ENCODE data around the gene PTGIR.

Gene PTGIR, protein sequence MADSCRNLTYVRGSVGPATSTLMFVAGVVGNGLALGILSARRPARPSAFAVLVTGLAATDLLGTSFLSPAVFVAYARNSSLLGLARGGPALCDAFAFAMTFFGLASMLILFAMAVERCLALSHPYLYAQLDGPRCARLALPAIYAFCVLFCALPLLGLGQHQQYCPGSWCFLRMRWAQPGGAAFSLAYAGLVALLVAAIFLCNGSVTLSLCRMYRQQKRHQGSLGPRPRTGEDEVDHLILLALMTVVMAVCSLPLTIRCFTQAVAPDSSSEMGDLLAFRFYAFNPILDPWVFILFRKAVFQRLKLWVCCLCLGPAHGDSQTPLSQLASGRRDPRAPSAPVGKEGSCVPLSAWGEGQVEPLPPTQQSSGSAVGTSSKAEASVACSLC

DNA sequence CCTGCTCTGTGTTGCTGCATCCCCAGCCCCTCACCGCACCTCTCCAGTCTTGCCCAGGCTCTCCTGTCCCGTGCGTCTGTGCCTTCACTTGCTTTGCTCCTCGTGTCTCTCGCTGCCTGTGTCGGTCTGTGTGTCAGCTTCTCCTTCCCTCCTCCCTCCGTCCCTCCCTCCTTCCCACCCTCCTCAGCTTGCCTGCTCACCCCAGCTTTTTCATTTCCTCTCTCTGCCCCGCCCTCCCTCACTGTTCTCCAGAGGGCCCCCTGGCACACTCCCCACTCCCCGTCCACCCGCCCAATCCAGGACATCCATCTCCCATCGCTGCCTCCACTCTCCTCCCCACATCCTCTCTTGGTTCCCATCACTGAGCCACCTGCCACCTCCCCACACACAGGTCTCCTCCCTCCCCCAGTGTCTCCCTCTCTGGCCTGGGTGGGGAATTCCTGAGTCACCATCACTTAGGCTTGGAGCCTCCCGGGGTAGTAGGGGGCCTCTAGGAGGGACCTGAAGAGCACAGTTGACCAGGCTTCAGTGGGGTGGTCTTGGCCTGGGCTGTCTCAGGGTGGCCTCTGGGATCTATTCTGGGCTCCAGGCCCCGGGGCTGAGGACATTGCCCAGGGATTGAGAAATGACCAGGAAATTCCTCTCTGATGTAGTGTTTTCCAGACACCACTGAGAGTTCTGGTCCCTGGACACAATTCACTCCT, at the start of gene PTGIR:
Gene PTGIR (minus strand): TSS at position 132 of the 704 bp plus-strand sequence. CDS start 864 bp downstream, outside the sequence.
- DNase-seq: no peak

DNA sequence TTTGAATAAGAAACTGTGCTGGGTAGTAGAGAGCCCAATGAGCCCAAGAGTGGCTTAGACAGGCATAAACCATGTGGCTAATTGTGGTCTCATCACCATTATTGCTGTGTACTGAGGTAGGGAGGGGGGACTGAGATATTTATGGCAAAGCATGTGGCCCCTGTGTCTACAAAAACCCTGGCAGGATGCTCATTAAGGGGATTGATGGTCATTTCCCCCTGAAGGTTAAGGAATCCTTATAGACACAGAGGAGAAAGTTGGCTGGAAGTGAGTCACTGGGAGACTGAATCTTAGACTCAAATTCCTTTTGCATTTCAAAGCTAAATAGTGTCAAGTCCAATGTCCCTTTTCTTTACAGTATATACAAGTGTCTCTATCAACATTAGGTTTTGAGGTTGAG, 45.9 kb upstream of the PTGIR start:
- DNase-seq: no peak

DNA sequence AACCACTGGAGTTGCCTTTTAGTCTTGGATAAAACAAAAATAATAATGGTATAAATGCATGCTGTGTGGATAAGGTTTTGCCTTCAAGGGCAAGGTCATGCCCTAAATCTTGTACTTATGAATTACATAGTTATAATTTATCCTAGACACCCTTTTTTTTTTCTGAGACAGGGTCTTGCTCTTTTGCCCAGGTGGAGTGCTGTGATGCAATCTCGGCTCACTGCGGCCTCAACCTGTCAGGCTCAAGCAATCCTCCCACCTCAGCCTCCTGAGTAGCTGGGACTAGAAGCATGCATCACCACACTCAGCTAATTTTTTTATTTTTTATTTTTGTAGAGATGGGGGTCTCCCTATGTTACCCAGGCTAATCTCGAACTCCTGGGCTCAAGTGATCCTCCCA, 43.8 kb upstream of the PTGIR start:
- no peak for DNase-seq

DNA sequence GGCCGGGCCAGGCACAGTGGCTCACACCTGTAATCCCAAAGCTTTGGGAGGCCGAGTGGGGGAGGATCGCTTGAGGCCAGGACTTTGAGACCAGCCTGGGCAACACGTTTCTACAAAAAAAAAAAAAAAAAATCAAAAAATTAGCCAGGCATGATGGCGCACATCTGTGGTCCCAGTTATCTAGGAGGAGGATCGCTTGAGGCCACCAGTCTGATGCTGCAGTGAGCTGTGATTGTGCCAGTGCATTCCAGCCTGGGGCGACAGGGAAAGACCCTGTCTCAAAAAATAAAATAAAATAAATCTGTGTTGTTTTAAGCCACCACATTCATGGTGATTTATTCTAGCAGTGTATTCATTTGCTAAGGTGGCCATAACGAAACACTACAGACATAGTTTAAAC, 40.2 kb upstream of the PTGIR start:
- DNase-seq: no peak

DNA sequence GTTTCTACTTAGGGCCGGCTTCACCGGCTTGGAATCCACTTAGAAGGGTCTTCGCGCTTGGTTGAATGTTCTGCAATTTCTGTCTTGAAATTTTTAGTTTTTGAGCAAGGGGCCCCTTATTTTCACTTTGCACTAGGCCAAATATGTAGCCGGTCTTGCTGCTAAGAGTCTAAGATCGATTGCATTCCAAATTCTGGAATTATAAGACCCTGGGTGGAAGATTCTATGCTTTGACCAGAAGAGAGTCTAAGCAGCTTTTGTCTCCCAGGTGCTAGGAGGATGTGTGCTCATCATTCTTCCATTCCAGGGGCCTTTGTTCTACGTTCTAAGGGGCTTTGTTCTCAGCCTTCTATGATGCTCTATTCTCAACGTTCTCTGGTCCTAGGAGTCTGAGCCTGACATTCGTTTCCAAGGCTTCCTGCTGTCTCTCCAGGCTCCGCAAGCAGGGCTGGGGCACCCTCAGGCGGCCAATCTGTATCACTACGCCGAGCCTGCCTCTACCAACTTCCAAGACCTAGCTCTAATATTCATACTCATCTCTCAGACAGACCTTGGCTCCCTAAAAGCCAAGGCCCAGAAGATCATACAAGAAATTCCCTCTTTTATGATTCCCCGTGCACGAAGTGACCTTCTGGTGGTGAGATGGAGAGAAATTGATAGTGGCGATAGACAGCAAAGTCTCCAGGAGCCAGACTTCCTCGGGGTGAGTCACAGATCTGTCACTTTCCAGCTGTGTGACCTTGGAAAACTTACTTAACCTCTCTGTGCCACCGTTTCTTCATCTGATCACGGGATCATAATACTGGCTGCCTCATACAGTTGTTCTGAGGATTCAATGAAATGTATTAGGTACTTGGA, 37.1 kb upstream of the PTGIR start:
- peak; percentile 88 for DNase-seq

DNA sequence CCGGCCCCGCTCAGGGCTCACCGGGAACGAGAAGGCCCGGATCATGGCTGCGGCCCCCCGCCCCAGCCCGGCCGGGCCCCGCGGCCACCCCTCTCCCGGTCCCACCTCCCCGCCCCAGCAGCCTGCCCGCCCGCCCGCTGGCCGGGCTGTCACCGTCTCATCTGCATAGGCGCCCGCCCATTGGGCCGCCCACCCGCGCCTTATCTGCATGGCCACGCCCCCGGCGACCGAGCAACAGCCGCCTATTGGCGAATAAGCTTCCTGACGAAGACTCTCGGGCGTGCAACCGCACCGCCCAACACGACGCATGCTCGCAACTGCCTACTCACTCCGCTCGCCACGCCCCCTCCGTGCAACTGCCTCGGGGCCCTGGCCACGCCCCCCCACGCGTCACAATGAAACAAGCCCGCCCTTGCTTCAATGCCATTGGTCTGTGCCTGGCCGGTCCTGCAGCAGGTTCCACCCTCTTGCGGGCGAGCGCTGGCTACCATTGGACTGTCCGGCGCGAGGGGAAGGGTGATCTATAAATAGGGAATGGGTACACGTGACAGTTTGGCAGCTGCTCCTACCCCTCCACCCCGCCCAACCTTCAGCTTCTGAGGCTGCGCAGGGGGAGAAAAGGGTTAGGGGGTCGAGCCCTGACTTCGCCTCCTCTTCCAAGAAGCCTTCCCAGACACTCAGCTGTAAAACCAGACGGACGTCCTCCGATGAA, 36.3 kb upstream of the PTGIR start, which contains the start of gene DACT3:
Gene DACT3 (minus strand): TSS at position 163 of the 712 bp plus-strand sequence. CDS start 118 bp downstream, at position 45.
- peak; percentile 96 for DNase-seq

DNA sequence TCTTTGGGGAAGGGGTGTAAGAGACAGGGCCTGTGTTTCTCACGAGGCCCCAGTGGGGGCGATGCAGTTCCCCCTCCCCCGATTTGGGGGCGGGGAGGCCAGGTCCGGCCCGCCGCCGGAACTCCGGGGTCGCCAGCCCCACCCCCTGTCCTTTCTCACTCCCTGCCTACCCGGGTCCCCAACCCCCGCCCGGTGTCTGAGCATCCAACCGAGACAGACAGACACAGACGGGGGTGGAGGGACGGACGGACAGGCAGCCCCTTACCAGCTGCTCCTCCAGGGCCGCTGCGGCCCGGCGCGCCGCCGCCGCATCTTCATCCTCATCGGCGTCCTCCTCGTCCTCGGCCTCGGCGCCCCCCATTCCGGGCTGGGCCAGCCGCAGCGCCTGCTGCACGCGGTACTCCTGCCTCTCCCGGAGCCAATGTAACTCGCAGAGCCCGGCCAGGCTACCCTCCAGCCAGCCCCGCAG, 35.7 kb upstream of the PTGIR start:
- DNase-seq: no peak

DNA sequence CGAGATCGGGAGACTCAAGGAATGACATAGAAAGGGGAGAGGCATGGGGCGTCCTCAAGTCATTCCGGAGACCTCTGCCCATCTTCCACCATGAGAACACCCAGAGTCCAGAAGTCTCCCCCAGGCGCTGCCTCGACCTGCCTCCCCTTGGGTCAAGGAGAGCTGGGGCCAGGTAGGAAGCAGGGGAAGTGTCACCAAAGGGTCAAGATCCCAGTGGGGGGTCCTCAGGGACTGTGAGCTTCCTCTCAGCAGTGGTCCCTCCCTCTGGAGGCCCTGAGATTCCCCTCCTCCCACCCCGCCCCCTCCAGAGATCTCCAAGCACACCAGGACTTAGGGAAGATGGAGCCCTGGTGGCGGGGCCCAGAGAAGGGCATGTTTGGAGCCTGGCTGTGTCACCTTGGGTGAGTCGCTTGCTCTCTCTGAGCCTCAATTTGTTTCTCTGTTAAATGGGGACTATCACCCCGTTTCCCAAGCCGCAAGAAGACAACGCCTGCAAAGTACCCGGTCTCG, 35.2 kb upstream of the PTGIR start:
- DNase-seq: no peak

DNA sequence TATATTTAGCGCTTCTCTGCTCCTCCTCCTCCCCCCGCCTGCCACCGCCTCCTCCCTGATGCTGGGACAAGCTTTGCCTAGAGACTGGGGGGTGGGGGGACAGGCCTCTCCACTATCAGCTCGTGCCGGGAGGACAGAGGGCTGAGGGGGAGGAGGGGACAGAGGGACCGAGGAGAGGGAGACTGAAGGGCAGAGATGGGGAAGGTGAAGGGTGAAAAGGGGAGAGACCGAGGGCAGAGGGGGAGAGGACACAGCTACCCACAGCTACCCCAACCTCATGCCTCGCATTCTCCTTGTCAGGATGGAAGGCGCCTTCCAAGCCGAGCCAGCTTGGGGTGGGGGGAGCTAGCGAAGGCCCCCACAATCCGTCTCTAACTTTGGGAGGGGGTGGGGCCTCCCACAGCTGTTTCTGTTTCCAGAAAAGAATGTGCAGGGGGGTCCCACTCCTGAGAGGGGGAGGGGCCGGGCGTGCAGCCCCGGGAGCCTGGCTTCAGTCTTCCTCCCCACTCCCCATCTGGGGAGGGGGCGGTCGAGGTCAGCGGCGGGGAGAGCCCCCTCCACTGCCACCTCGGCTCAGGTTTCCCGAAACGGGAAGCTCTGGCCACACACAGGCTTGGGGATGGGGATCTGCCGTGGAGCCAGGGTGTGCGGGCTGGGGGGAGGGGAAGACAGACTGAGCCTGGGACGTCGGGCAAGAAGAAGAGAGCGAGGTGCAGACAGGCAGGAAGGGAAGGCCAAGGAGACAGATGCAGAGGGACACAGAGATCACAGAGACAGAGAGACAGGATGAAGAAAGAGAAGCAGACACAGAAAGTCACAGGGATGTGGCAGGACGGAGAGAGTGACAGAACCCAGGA, 34.5 kb upstream of the PTGIR start:
- no peak for DNase-seq

DNA sequence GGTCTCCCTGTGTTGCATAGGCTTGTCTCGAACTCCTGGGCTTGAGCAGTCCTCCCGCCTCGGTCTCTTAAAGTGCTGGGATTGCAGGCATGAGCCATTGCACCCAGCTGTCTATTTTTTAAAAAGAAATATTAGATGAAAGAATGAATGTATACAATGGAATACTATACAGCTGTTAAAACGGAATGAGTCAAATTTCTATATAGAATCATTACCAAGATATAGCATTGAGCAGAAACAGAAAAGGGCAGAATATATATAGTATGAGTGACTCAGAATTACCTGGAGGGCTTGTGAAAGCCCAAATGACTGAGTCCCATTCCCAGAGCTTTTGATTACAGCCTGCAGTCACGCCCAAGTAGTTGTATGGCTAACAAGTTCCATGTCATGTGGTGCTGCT, 31.7 kb upstream of the PTGIR start:
- DNase-seq: no peak

DNA sequence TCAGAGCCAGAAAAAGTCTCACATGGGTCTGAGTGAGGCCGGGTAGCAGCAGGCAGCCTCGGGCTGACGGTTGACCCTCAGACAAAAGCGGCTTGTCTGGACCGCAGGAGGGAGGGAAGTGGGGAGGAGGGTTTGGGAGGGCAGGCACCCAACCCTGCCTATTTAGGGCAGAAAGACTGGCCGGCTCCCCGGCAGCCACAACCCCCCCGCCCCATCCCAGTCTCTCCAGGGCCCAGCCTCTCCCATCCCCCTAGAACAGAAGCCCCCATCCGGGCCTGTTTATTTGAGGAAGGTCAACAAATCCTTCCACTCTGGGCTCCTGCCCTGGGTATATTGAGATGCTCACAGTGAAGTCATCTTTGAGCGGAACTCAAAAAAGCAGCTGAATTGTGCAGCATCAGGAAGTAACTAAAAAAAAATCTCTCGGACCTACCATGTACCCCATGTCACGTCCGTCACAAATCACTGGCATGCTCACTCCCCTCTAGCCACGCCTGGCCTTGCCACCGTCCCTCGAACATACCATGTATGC, 29.8 kb upstream of the PTGIR start:
- no peak for DNase-seq

DNA sequence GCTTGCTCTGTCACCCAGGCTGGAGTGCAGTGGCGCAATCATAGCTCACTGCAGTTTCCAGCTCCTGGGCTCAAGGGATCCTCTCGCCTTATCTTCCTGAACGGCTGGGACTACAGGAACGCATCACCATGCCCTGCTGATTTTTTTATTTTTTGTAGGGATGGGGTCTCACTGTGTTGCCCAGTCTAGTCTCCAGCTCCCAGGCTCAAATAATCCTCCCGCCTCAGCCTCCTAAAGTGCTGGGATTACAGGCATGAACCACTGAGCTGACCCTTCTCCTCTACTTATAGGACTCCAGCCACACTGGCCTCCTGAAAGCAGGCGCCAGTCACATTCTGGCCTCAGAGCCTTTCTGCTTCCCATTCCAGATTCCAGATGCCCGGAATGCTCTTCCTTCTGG, 25.6 kb upstream of the PTGIR start:
- DNase-seq: no peak

DNA sequence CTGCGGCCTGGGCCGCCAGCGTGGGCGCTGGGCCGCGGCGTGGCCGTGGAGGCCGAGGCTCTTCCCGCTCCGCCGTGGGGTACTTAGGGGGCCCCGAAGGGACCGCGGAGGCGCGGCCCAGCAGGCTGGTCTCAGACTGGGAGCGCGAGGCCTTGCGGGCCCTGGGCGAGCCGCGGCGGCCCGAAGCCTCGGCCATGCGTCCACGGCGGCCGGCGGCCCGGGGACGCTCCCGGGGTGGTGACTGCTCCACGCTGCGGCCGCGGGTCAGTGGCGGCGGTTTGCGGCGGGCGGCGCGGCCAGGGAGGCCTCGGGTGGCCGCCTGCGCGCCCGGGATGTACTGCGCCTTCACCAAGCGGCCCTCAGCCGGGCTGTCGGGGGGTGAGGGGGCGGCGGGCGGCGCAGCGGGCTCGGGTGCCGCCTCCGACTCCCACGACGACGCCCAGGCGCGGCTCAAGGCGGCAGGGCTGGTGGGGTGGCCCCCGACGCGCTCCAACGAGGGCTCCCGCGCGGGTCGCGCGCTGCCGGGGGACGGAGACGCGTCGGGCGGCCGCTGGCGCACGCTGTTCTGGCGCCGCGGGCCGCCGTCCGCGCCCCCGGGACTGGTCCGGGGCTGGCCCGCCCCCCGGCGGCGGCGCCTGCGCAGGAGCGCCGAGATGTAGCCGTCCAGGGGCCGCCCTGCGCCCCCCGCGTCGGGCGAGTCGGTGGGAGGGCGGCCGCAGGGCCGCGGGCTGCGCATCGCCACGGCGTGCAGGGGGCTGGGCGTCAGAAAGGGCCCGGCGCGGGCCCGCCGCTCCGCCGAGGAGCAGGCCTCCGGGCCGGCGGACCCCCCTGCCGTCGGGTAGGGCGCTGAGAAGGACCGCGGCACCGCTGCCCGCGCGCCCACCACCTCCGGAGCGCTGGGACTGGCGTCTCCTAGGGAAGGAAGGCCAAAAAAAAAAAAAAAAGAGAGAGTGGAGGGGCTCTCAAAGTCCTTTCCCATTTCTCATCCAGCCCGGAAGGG, 24.4 kb upstream of the PTGIR start:
- no peak for DNase-seq

DNA sequence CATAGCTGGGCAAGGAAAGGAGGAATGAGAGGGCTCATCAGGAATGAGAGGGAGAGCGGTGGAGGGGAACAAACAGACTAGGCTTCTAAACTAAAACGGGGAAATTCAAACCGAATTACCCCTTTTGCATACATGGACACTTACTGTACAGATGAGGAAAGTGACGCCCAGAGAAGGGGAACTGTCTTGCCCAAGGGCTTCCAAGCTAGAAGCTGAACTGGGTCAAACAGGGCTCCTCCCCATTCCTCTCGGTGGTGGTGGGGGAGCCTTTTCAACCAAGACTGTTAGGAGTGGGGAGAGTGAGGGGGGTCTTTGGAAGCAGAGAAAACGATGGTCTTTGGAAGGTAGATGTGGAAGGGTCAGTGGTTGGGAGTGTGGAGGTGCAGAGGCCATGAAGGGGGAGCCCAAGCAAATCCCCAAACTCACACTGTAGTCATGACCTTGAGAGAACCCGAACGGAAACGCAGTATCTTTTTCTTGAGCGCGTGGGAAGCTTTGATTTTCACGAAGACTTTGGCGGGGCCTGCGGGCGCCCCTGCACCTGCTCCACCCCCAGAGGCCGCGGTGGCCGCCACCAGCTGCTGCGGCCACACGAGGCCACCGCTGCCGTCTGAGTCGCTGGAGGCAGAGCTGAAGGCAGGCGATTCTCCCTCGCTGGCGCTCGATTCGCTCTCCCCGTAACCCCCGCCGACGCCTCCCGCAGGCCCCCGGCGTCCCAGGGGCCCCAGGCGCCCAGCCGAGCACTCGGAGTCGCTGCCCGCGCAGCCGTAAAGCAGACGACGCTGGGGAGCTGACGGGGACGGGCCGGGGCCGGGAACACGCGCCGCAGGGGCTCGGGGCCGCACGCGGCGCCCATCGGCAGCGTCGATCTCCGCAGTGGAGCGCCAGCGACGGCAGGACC, 23.4 kb upstream of the PTGIR start:
- no peak for DNase-seq

DNA sequence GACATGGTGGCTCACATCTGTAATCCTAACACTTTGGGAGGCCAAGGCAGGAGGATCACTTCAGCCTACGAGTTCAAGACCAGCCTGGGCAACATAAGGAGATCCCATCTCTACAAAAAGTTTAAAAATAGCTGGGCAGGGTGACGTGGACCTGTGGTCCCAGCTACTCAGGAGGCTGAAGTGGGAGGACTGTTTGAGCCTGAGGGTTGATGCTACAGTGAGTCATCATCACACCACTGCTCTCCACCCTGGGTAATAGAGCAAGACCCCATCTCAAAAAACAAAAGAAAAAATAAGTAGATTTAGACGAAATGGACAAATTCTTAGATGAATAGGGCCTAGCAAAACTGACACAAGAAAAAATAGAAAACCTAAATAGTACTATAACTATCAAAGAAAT, 21.5 kb upstream of the PTGIR start:
- no peak for DNase-seq

DNA sequence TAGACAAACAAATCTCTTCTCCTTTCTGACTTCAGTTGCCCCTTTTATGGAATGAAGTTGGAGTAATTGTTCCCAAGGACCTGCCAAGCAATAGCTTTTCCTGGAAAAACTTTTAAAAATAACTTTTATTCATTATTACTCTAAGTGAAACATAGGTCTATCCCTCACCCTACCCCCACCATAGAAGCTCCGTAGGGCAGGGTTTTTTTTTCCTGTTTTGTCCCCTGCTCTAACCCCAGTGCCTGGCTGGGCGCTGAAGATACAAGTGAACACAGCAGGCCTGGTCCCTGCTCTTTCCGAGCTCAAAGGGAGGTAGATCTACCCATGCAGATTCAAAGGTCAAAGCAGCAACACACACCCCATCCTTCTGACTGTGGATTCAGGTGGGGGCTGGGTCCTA, 19.8 kb upstream of the PTGIR start:
- no peak for DNase-seq

DNA sequence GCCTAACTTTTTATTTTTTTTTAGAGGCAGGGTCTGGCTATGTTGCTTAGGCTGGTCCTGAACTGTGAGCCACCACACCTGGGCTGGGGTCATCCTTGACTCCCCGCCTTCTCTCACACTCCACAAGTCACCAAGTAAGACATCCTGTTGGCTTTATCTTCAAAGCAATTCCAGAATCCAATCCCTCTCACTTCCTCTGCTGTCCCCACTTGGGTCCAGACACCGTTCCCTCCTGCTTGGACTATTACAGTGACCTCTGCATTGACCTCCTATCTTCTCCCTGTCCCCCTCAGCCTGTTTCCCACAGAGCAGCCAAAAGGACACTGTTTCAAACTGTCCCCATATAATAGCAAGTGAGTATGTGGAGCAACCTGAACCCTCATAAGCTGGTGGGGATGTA, 15.8 kb upstream of the PTGIR start:
- DNase-seq: no peak

DNA sequence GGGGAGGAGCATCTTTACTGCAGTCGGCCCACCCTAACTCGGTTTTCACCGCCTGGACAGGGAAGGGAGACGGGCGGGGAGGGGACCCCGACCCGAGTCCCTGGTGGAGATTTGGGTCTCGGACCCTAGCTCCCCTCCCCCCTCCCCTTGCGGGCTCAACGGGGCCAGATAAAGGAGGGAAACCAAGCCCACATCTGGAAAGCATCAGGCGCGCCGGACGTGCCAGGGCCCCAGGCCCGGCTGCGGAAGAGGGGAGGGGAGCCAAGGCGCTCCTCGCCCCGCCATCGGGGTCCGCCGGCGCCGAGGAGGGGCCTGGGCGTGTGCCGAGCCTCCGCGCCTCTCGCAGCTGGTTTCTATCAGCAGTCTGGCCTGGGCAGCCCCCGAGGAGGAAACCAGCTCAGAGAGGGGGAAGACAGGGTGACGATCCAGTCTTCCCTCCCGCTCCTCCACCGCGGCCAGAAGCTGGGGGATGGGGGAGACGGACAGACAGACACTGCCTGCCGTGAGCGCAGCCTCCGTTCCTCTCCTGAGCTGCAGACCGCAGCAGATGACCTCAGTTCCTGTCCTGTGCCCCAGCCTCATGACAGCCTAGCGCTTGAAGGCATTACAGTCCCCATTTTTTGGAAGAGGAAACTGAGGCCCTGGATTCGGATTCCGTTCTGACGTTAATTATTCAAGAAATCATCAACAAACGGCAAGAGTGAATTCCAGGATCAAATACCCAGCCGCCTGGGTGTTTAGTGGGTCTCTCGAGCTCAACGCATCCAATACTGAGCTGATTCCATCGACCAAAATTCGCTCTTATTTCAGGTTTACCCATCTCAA, 14.7 kb upstream of the PTGIR start:
- DNase-seq: no peak

Data from NCI-H2029 treated with DMSO at 0.1 percent for 48 hours (cell line).